ENCODE results near the gene ALOXE3. TPM values are rescaled to one million over a fixed set of nuclear protein-coding genes. Genes with fewer than 3 reads are reported as not detected.
A peak's percentile ranks its signal among the peaks of the same experiment; 100 is the strongest.

Gene ALOXE3
- total and polyA plus RNA-seq, 2 experiments from 2014 or later, result 0.10 to 0.27 TPM

DNA sequence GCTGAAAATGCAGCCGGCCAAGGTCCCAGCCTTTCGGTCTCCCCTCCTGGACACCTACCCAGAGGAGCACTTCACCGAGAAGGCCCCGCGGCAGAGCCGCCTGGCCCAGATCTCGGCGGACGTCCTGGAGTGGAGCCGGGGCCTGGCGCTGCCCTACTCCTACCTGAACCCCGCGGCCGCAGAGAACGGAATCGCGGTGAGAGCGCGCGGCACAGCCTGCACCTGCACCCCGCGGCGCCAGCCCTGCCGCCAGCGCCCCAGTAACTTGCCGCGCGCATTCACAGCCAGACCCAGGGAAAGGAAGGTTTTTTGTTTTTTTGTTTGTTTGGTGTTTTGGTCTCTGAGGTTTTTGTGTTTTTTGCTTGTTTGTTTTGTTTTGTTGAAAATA, 46.0 kb downstream of the ALOXE3 start:
- TF ChIP-seq EZH2 (IDR thresholded peaks at IDR 0.05; ENCODE audit: low read depth, unreplicated experiment) (peak; percentile 91), ZNF331 (CRISPR knock-in tag; IDR thresholded peaks at IDR 0.05; ENCODE audit: low read depth) (no peak)
- Histone ChIP-seq H3K27ac (ENCODE audit: low read depth) (no peak overlapping the region), H3F3A (replicated peaks; ENCODE audit: low read depth) (no peaks in the 10 kb centered on the region), H3K79me2 (replicated peaks; ENCODE audit: insufficient read depth) (no peaks in the 10 kb centered on the region), H3K36me3 (ENCODE audit: insufficient read depth) (no peaks in the 10 kb centered on the region), H3K4me3 (peak overlapping the region; percentile 68), H3K4me1 (ENCODE audit: insufficient read depth) (peaks cover 8% of the 10 kb centered on the region; the same call in 1 of the 2 replicates), H2AFZ (peak overlapping the region; percentile 99), H3K9me2 (ENCODE audit: insufficient read depth) (no peaks in the 10 kb centered on the region), H4K20me1 (replicated peaks; ENCODE audit: insufficient read depth) (no peaks in the 10 kb centered on the region), H3K4me2 (peak overlapping the region; percentile 96), H3K27me3 (ENCODE audit: insufficient read depth) (peaks cover 100% of the 10 kb centered on the region)
- Mint-ChIP-seq H3K36me3 (ENCODE audit: low read depth) (no peaks in the 10 kb centered on the region; the same call in 2 of the 3 replicates), H3K4me3 (peak overlapping the region; percentile 74), H3K9me3 (no peaks in the 10 kb centered on the region; the same call in 2 of the 3 replicates), H3K27ac (no peak overlapping the region), H3K27me3 (ENCODE audit: insufficient read depth, low read depth, poor library complexity) (peaks cover 92% of the 10 kb centered on the region), H3K4me1 (peaks cover 18% of the 10 kb centered on the region)
- peak; percentile 61 for ATAC-seq
- DNase-seq (ENCODE audit: low spot score), result peak; percentile 62

- no peaks in the 10 kb centered on the region for H3K79me2 ChIP-seq (replicated peaks; ENCODE audit: insufficient read depth)
- Mint-ChIP-seq H3K4me1 (peaks cover 18% of the 10 kb centered on the region), H3K27ac (no peak overlapping the region), H3K27me3 (ENCODE audit: insufficient read depth, low read depth, poor library complexity) (peaks cover 87% of the 10 kb centered on the region), H3K36me3 (ENCODE audit: low read depth) (no peaks in the 10 kb centered on the region; the same call in 2 of the 3 replicates), H3K9me3 (no peaks in the 10 kb centered on the region), H3K4me3 (no peak overlapping the region)
- peaks cover 8% of the 10 kb centered on the region; the same call in 1 of the 2 replicates for H3K4me1 ChIP-seq (ENCODE audit: insufficient read depth)
- H3K27me3 ChIP-seq (ENCODE audit: insufficient read depth), result peaks cover 99% of the 10 kb centered on the region
- ATAC-seq, result no peak
- H3K4me2 ChIP-seq, result no peak overlapping the region
- H2AFZ ChIP-seq, result no peak overlapping the region
- no peaks in the 10 kb centered on the region for H4K20me1 ChIP-seq (replicated peaks; ENCODE audit: insufficient read depth)
- H3K27ac ChIP-seq (ENCODE audit: low read depth), result no peak overlapping the region
- H3K36me3 ChIP-seq (ENCODE audit: insufficient read depth), result no peaks in the 10 kb centered on the region
- H3F3A ChIP-seq (replicated peaks; ENCODE audit: low read depth), result no peaks in the 10 kb centered on the region
- H3K4me3 ChIP-seq, result no peak overlapping the region
- no peaks in the 10 kb centered on the region for H3K9me2 ChIP-seq (ENCODE audit: insufficient read depth)
- no peak for DNase-seq (ENCODE audit: low spot score)
- TF ChIP-seq ZNF462 (CRISPR knock-in tag; IDR thresholded peaks at IDR 0.05), result no peak
- TF ChIP-seq POLR2AphosphoS5 (IDR thresholded peaks at IDR 0.05; ENCODE audit: low read depth), result no peak
- TF ChIP-seq, protein P1, sequence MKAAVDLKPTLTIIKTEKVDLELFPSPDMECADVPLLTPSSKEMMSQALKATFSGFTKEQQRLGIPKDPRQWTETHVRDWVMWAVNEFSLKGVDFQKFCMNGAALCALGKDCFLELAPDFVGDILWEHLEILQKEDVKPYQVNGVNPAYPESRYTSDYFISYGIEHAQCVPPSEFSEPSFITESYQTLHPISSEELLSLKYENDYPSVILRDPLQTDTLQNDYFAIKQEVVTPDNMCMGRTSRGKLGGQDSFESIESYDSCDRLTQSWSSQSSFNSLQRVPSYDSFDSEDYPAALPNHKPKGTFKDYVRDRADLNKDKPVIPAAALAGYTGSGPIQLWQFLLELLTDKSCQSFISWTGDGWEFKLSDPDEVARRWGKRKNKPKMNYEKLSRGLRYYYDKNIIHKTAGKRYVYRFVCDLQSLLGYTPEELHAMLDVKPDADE (IDR thresholded peaks at IDR 0.05), result no peak
- TF ChIP-seq EZH2phosphoT487 (IDR thresholded peaks at IDR 0.05; ENCODE audit: unreplicated experiment), result no peak
- no peak for TF ChIP-seq REST (IDR thresholded peaks at IDR 0.05; ENCODE audit: unreplicated experiment)
- TF ChIP-seq ZNF331 (CRISPR knock-in tag; IDR thresholded peaks at IDR 0.05; ENCODE audit: low read depth), result no peak
- no peak for TF ChIP-seq CTCF (conservative IDR thresholded peaks at IDR 0.05; ENCODE audit: low read depth in 2 of 2)
- no peak for TF ChIP-seq STAT1 (IDR thresholded peaks at IDR 0.05; ENCODE audit: unreplicated experiment)
Measured at GRCh38 chr17:8071496-8071895, 46.8 kb downstream of the ALOXE3 start.

Data from GM23338 (cell line).